Activated CD8-positive, alpha-beta memory T cell treated with anti-CD3 and anti-CD28 coated beads for 36 hours (primary cell): ENCODE measurements around the gene FNDC3B. TPM values are rescaled to one million over a fixed set of nuclear protein-coding genes. Genes with fewer than 3 reads are reported as not detected.

ENCODE experiments used
- CTCF ChIA-PET: fragments of 350-600 bp; sonication (Branson Sonifier 250); formaldehyde crosslinking; loops from one replicate; lab custom pipeline; 2021; ENCODE audit warnings: antibody characterized with exemption; lab: Charles Lee
- POLR2A ChIA-PET: fragments of 350-600 bp; sonication (Branson Sonifier 250); formaldehyde crosslinking; loops from one replicate; lab custom pipeline; 2021; ENCODE audit warnings: antibody characterized with exemption; lab: Charles Lee
- total RNA-seq, 2 experiments: library from RNA; stranded (reverse); gene quantifications; one replicate each; pipeline ENCODE4 v1.2.3, GENCODE V29; 2021

FNDC3B gene
- total RNA-seq, 2 experiments from 2014 or later = 19.0 to 24.2 TPM

- CTCF ChIA-PET = no interaction called here
These were observed 251.1 kb downstream of the FNDC3B start for GRCh38 chr3:172290457-172290856.

DNA sequence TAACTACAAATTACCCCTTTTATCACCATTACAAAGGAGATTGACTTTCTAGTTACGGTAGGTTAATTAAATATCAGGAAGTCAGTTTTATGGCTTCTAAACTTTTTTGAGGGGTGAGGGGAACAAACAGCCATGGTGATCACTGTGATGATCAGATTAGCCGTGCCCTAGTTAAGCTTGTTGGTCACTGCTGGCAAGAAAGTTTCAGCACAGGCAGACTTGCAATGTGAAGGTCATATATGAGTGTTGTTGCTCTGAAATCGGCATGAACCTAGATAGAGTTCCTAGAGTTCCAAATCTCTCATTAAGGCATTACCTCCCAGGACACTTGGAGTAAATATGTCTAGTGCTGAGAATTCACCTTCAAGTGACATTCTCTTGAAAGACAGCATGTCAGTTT lies 252.3 kb downstream of the FNDC3B start:
- ChIA-PET CTCF (no interaction called here), POLR2A (no interaction called here)

More at GRCh38 chr3:172290457-172290856, 251.1 kb downstream of the FNDC3B start:
- POLR2A ChIA-PET = no interaction called here

- ChIA-PET POLR2A (no interaction called here), CTCF (interaction anchor here (1.0 kb wide), 1 partner anchor 40 kb away, joined by 3 read pairs; no protein-coding TSS in a partner anchor)
These were observed 253.0 kb downstream of the FNDC3B start for GRCh38 chr3:172292422-172292821.

DNA sequence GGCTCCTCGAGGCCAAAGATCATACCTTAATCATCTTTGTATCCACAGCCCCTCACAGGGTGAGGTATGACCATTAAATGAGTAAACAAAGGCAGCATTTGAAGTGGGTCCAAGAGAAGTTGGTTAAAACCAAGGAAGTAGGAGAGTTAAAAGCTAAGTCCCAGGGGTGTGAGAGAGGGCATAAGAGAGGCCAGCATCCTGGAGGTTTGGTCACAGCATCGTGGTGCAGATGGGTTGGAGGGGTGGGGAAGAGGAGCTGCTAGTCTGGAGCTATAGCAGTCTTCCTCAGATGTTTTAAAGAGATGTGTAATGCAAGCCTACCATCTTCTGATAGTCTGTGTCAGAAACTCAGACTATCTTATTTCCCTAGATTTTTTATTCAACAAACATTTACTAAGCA lies 253.7 kb downstream of the FNDC3B start:
- CTCF ChIA-PET = interaction anchor here (1.0 kb wide), 1 partner anchor 40 kb away, joined by 3 read pairs; no protein-coding TSS in a partner anchor
- POLR2A ChIA-PET = no interaction called here

GRCh38 chr3:172294223-172294806 lies 254.9 kb downstream of the FNDC3B start:
- POLR2A ChIA-PET = no interaction called here
- CTCF ChIA-PET = no interaction called here

DNA sequence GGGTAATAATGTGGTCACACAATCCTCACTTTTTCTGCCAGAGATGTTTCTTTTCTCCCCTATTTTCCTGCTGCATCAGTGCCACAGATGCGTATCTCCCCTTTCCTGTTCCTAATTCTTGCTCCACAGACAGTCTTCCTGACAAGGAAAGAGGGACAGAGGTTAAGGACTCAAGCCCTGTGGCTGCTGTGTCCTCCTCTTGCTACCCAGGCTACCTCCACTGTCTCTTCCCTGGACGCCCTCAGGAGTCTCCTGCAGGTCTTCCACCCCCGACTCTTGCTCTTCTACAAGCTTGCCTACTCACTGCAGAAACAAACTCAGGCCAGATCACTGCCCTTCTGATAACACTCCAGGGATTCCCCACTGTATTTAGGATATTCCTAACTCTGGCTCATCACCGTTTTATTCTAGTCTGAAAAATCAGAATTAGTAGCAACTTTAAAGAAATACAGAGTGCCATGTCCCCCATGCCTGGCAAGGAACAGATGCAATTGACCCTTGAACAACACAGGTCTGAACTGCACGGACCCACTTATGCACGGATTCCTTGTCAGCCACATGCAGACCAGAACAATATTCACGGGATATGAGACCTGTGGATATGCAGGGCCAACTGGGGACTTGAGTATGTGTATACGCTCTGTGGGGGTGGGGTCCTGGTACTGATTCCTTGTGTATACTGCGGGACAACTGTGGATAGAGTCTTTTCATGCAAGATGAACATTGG lies 257.0 kb downstream of the FNDC3B start:
- POLR2A ChIA-PET = no interaction called here
- CTCF ChIA-PET = no interaction called here

GRCh38 chr3:172296975-172297332 lies 257.6 kb downstream of the FNDC3B start:
- ChIA-PET CTCF (interaction anchor here (0.6 kb wide), 1 partner anchor 170 kb away, joined by 4 read pairs; no protein-coding TSS in a partner anchor), POLR2A (no interaction called here)

GRCh38 chr3:172298247-172298646 lies 258.9 kb downstream of the FNDC3B start:
- POLR2A ChIA-PET = no interaction called here
- CTCF ChIA-PET = no interaction called here

GRCh38 chr3:172300187-172300586 lies 260.8 kb downstream of the FNDC3B start:
- POLR2A ChIA-PET = no interaction called here
- CTCF ChIA-PET = no interaction called here

DNA sequence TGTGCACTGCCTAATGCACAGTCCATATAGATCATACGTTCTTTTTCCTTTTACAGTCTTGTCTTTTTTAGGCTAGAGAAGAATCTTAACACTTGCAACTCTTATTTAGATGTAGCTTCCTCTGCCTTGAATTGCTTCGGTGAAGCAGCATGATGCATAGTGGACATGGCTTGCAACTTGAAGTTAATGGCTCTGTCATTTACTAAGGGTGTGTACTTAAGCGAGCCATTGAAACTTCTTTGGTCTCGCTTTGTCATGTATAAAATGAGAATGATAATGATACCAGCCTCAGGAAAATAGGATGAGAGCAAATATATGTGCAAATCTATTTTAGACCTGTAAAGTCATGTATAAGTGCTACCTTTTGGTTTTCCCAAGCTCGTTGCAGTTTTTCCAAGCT lies 261.5 kb downstream of the FNDC3B start:
- CTCF ChIA-PET = no interaction called here
- POLR2A ChIA-PET = no interaction called here

DNA sequence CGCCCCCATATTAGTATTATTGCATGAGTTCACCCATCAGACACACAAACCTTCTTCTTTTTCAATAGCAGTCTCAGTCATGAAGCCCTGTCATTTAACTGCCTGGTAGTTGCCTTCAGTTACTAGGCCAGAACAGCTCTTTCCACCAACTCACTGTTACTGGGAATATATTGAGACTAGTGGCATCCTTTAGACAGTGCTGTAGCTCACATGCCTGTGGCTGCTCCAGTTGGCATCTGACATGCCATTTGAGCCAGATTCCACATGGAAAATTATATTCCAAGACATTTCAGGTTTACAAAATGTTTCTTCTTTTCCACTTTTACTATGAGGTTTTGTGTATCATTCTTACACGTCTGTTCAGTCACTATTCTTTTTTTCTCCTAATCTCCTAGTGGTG lies 262.8 kb downstream of the FNDC3B start:
- CTCF ChIA-PET = no interaction called here

DNA sequence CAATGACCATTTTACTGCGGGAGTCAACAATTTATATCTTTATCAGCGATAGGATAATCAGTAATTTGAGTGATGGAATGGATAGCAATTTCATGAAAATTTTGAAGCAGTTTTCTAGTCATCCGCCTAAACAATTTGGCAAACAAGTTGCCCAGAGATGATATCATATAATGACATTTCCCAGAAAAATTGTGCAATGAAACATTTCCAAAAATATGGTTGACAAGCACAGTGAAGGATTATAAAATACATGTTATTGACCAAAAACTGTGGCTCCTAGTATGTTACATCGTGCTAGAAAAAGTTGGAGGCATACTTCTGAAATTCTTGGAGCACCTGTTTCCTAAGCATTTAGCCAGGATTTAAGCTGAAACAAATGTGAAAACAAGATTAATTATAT lies 263.8 kb downstream of the FNDC3B start:
- CTCF ChIA-PET = no interaction called here
- POLR2A ChIA-PET = no interaction called here

More for the DNA sequence above, 262.8 kb downstream of the FNDC3B start:
- POLR2A ChIA-PET = no interaction called here

DNA sequence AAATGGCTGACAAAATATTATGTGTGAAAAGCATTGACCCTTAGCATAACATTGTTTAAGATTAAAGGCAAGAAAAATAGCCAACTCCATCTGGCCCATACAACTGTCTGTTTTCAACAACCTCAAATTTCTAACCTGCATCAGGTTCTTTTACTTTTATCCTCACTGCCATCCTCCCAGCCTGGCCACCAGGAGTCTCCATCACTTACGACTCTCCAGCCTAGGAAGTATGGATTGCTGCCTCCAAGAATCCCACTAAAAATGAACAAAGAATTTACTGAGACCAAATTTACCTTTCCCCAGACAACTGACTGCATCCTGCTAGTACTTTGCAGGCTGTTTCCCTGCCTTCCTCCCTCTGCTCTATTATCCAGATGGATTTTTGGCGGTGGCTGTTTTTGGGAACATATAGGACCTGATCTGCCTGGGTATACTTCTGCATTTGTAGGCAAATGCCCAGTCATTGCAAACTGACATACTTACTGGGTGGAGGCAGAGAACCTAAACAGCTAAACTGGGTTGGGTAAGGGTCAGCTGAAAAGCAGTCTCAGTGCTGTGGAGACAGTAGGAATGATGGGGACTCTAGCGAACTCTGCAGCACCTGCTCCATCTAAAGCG lies 264.7 kb downstream of the FNDC3B start:
- CTCF ChIA-PET = no interaction called here
- POLR2A ChIA-PET = no interaction called here

- ChIA-PET CTCF (no interaction called here), POLR2A (no interaction called here)
These were observed 266.2 kb downstream of the FNDC3B start for GRCh38 chr3:172305552-172305951.

DNA sequence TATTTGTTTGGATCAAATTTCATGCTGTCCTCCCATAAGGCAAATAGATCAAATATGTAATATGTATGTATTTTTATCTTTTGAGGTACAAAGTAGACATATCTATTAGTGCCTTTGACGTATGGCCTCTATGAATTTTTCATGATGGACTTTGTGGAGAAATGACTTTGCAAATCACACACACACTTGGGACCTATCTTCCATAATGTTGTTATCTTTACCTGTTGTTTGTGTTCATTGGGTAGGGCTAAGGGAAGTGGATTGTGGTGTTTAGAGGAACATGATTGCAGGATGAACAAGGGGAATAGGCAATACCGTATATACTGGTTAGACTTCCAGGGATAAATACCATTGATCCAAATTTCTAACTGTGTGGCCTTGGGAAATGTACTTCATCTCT lies 266.6 kb downstream of the FNDC3B start:
- ChIA-PET CTCF (no interaction called here), POLR2A (no interaction called here)

GRCh38 chr3:172307141-172307560 lies 267.8 kb downstream of the FNDC3B start:
- CTCF ChIA-PET = interaction anchor here (2.5 kb wide), 1 partner anchor 25 kb away, joined by 7 read pairs; no protein-coding TSS in a partner anchor
- POLR2A ChIA-PET = no interaction called here

- POLR2A ChIA-PET = no interaction called here
- CTCF ChIA-PET = no interaction called here
These were observed 269.7 kb downstream of the FNDC3B start for GRCh38 chr3:172309059-172309458.

GRCh38 chr3:172309741-172310427 lies 270.5 kb downstream of the FNDC3B start:
- ChIA-PET CTCF (no interaction called here), POLR2A (no interaction called here)

DNA sequence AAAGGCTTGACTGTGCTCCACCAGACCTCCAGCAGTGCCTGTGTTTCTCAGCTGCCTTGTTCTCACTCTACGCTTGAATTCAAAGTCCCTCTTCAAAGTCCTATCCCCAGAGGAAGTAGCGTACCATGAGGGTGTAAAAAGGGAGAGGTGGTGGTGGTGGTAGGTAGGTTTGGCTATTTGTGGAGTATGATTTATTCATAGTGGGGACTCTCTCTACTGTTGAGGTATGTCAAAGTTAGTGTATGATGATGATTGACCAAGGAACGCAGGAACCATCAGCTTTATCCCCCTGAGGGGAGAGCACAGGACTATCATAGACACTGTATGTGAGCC lies 271.0 kb downstream of the FNDC3B start:
- CTCF ChIA-PET = no interaction called here
- POLR2A ChIA-PET = no interaction called here

GRCh38 chr3:172311217-172311616 lies 271.8 kb downstream of the FNDC3B start:
- ChIA-PET POLR2A (no interaction called here), CTCF (no interaction called here)
